A549 (cell line): Measurements from ENCODE around the gene ITGAL. TPM values are rescaled to one million over a fixed set of nuclear protein-coding genes. Genes with fewer than 3 reads are reported as not detected.

Experiments used
- ATAC-seq, 2 experiments: fragments of 200-7000 bp in 1 of 2; fragments of >200 bp in 1 of 2; cut with Nextera tagmentation in 1 of 2; cut with Tn5 transposase in 1 of 2; 3 replicates each; pipeline versions ENCODE4 v1.8.0 to v1.9.1; 2018 to 2020; ENCODE audit warnings: mild to moderate bottlenecking in 1 of 2, moderate library complexity in 1 of 2
- CTCF ChIA-PET: fragments of 300-600 bp; sonication (Branson Sonifier 250); formaldehyde crosslinking; extraction: SDS; loops from one replicate; lab custom pipeline; 2021; ENCODE audit warnings: antibody characterized with exemption, inconsistent platforms; lab: Yijun Ruan, JAX
- POLR2A ChIA-PET: fragments of 350-600 bp; formaldehyde crosslinking; extraction: SDS; loops from one replicate; lab custom pipeline; 2021; ENCODE audit warnings: antibody characterized with exemption, inconsistent platforms; lab: Yijun Ruan, JAX
- DNase-seq, 2 experiments: peaks; one replicate each; pipeline versions ENCODE4 v3.0.0 to v3.0.0-alpha.2; 2011 to 2016; ENCODE audit warnings: low read depth in 1 of 2, low spot score in 1 of 2
- FAIRE-seq: peaks from 2 replicates; lab custom pipeline; 2011; peaks lifted over from hg19 to GRCh38; lab: Jason Lieb, UNC
- H3K27ac ChIP-seq, 2 experiments: fragments of >200 bp; sonication (Bioruptor Twin); formaldehyde crosslinking; 3 replicates each; pipeline ENCODE4 v1.5.1; 2016 to 2017
- H3K4me1 ChIP-seq: fragments of >200 bp; sonication (Bioruptor Twin); formaldehyde crosslinking; 3 replicates; pipeline ENCODE4 v1.6.1; 2016
- H3K4me2 ChIP-seq: fragments of >200 bp; sonication (Bioruptor Twin); formaldehyde crosslinking; 3 replicates; pipeline ENCODE4 v1.6.1; 2016
- H3K4me3 ChIP-seq: fragments of >200 bp; sonication (Bioruptor Twin); formaldehyde crosslinking; 3 replicates; pipeline ENCODE4 v1.5.1; 2016
- H3K9me3 ChIP-seq: fragments of >200 bp; sonication (Bioruptor Twin); formaldehyde crosslinking; 3 replicates; pipeline ENCODE4 v1.6.1; 2016
- ATOH8 ChIP-seq: fragments of 250-450 bp; sonication (Bioruptor Pico); IDR thresholded peaks from 2 replicates; pipeline ENCODE4 v1.5.0; 2020; ENCODE audit warnings: low read depth, mild to moderate bottlenecking, moderate library complexity
- CBX8 ChIP-seq: fragments of 200-600 bp; sonication (generic); IDR thresholded peaks from 2 replicates; pipeline ENCODE4 v1.6.1; 2016
- CEBPB ChIP-seq, 2 experiments: fragments of >200 bp in 1 of 2; sonication (Bioruptor Twin) in 1 of 2; formaldehyde crosslinking in 1 of 2; IDR thresholded peaks; 2 replicates each; pipeline ENCODE4 v1.6.1; 2012 to 2016
- CHD4 ChIP-seq: fragments of 200-600 bp; sonication (generic); IDR thresholded peaks from 2 replicates; pipeline ENCODE4 v1.6.1; 2016; ENCODE audit warnings: antibody characterized with exemption, mild to moderate bottlenecking, borderline replicate concordance
- EHF ChIP-seq: fragments of 250-450 bp; sonication (Bioruptor Pico); IDR thresholded peaks from 2 replicates; pipeline ENCODE4 v1.5.0; 2020; ENCODE audit warnings: mild to moderate bottlenecking
- ESRRA ChIP-seq: fragments of 150-350 bp; IDR thresholded peaks from 2 replicates; pipeline ENCODE4 v1.6.1; 2014; ENCODE audit warnings: mild to moderate bottlenecking, low read length, borderline replicate concordance
- HDAC2 ChIP-seq: fragments of 200-600 bp; sonication (generic); IDR thresholded peaks from 2 replicates; pipeline ENCODE4 v1.6.1; 2016
- HMGXB4 ChIP-seq: fragments of 250-450 bp; sonication (Bioruptor Pico); IDR thresholded peaks from 2 replicates; pipeline ENCODE4 v1.5.0; 2021; ENCODE audit warnings: mild to moderate bottlenecking, moderate library complexity, borderline replicate concordance
- HOXB13 ChIP-seq: fragments of 250-450 bp; sonication (Bioruptor Pico); IDR thresholded peaks from 2 replicates; pipeline ENCODE4 v1.5.0; 2020; ENCODE audit warnings: low read depth, mild to moderate bottlenecking, moderate library complexity
- JUNB ChIP-seq: fragments of >200 bp; sonication (Bioruptor Twin); formaldehyde crosslinking; IDR thresholded peaks from 2 replicates; pipeline ENCODE4 v1.6.1; 2016
- KDM1A ChIP-seq: fragments of 200-600 bp; sonication (generic); IDR thresholded peaks from 2 replicates; pipeline ENCODE4 v1.6.1; 2016; ENCODE audit warnings: low read depth, mild to moderate bottlenecking
- KDM5A ChIP-seq: fragments of 200-600 bp; sonication (generic); IDR thresholded peaks from 2 replicates; pipeline ENCODE4 v1.6.1; 2016; ENCODE audit warnings: antibody characterized with exemption, mild to moderate bottlenecking
- MAX ChIP-seq: IDR thresholded peaks from 2 replicates; pipeline ENCODE4 v1.6.1; 2012
- MAZ ChIP-seq: fragments of 150-350 bp; IDR thresholded peaks from 2 replicates; pipeline ENCODE4 v1.6.1; 2014; ENCODE audit warnings: antibody characterized with exemption, low read depth, low read length, borderline replicate concordance
- NPAS2 ChIP-seq: fragments of 250-450 bp; sonication (Bioruptor Pico); IDR thresholded peaks from 2 replicates; pipeline ENCODE4 v1.8.0; 2022; ENCODE audit warnings: mild to moderate bottlenecking, moderate library complexity, borderline replicate concordance
- POLR2AphosphoS2 ChIP-seq: conservative IDR thresholded peaks from 2 replicates; pipeline ENCODE4 v1.6.1; 2012; ENCODE audit warnings: low read length, improper control_type of control experiment, inconsistent platforms
- RARB ChIP-seq: fragments of 250-450 bp; sonication (Bioruptor Pico); IDR thresholded peaks from 2 replicates; pipeline ENCODE4 v1.8.0; 2021; ENCODE audit warnings: mild to moderate bottlenecking, moderate library complexity
- SMC3 ChIP-seq: fragments of >200 bp; sonication (Bioruptor Twin); formaldehyde crosslinking; IDR thresholded peaks from 3 replicates; pipeline ENCODE4 v1.6.1; 2018; ENCODE audit warnings: inconsistent platforms
- SREBF2 ChIP-seq: fragments of 450-650 bp; IDR thresholded peaks from 2 replicates; pipeline ENCODE4 v1.6.1; 2014; ENCODE audit warnings: mild to moderate bottlenecking, moderate library complexity
- ZC3H11A ChIP-seq: fragments of 450-650 bp; IDR thresholded peaks from 2 replicates; pipeline ENCODE4 v1.6.1; 2014; ENCODE audit warnings: antibody characterized with exemption, mild to moderate bottlenecking
- ZFP36 ChIP-seq: fragments of 450-650 bp; IDR thresholded peaks from 2 replicates; pipeline ENCODE4 v1.6.1; 2014; ENCODE audit warnings: borderline replicate concordance; ENCODE audit not compliant: partially characterized antibody
- ZNF302 ChIP-seq: fragments of 250-450 bp; sonication (Bioruptor Pico); IDR thresholded peaks from 2 replicates; pipeline ENCODE4 v1.9.0; 2021; ENCODE audit warnings: inconsistent platforms, mild to moderate bottlenecking, moderate library complexity
- ZSCAN20 ChIP-seq: fragments of 250-450 bp; sonication (Bioruptor Pico); IDR thresholded peaks from 2 replicates; pipeline ENCODE4 v1.8.0; 2022; ENCODE audit warnings: mild to moderate bottlenecking, moderate library complexity
- WGBS: methylation state at CpG from one replicate; pipeline ENCODE4 v1.1.6; 2017; ENCODE audit errors: missing lambda C conversion rate; 5-methylcytosine and 5-hydroxymethylcytosine counted together
- polyA plus RNA-seq, 4 experiments: library from polyadenylated mRNA; depleted of rRNA in 3 of 4; stranded (reverse); fragments of >200 nt; fragmentation: RNase III in 1 of 4; extraction: RNeasy Plus Mini Kit Qiagen cat#74134 plus additional on column Dnase treatment in 1 of 4; gene quantifications; 2 replicates in 3 of 4; 3 replicates in 1 of 4; pipeline ENCODE4 v1.2.3, GENCODE V29; 2011 to 2017
- TF ChIP-seq, protein P1 (sequence below): fragments of >200 bp; sonication (Bioruptor Twin); formaldehyde crosslinking; IDR thresholded peaks from 3 replicates; pipeline ENCODE4 v1.5.1; 2016
- TF ChIP-seq, protein P2 (sequence below): IDR thresholded peaks from 2 replicates; pipeline ENCODE4 v1.6.1; 2012
- TF ChIP-seq, protein P3 (sequence below): fragments of 450-650 bp; IDR thresholded peaks from 2 replicates; pipeline ENCODE4 v1.6.1; 2014; ENCODE audit warnings: antibody characterized with exemption

ITGAL gene
- polyA plus RNA-seq, 2 of the 4 experiments (the other 2 are of a cell fraction): 0.17 to 0.94 TPM

GRCh38 chr16:30429418-30429677 lies 43.2 kb upstream of the ITGAL start:
- Histone ChIP-seq H3K9me3 (no peaks in the 10 kb centered on the region), H3K4me2 (peak overlapping the region; percentile 75), H3K4me3 (peak overlapping the region; percentile 70), H3K4me1 (peaks cover 12% of the 10 kb centered on the region), H3K27ac (peak overlapping the region; percentile 77 to 89)
- under 1% methylated on average over 9 of the region's 11 CpGs for WGBS
- CTCF ChIA-PET: interaction anchor here (0.5 to 5.3 kb wide), 73 partner anchors 10 to 760 kb away, joined by 3 to 68 read pairs (median 5); partner anchors contain the start of genes GDPD3, SEPHS2, TBC1D10B and TBX6
- POLR2A ChIA-PET: interaction anchor here (0.9 to 2.1 kb wide), 14 partner anchors 11 to 221 kb away, joined by 3 to 23 read pairs (median 8); partner anchors contain the start of genes PRR14, SEPHS2, ZNF689 and ZNF747
- no peak for TF ChIP-seq HMGXB4
- peak; percentile 83; the same call in 1 of the 2 replicates for TF ChIP-seq CHD4
- FAIRE-seq (no peak), DNase-seq (no peak), ATAC-seq (peak; percentile 49 to 58)

- Histone ChIP-seq H3K27ac (peak within 1 kb of the TSS; percentile 77 to 89), H3K4me1 (peaks cover 12% of the 10 kb centered on the region), H3K4me2 (peak within 1 kb of the TSS; percentile 75), H3K9me3 (no peaks in the 10 kb centered on the region), H3K4me3 (peak within 1 kb of the TSS; percentile 70)
- FAIRE-seq: no peak
- POLR2A ChIA-PET: interaction anchor here (0.9 to 2.1 kb wide), 14 partner anchors 12 to 221 kb away, joined by 3 to 23 read pairs (median 8); partner anchors contain the start of genes PRR14, SEPHS2, ZNF689 and ZNF747
- peak; percentile 99 for ATAC-seq
- peak; percentile 98 to 100 for DNase-seq
- CTCF ChIA-PET: interaction anchor here (0.5 to 5.3 kb wide), 73 partner anchors 10 to 760 kb away, joined by 3 to 68 read pairs (median 5); partner anchors contain the start of genes GDPD3, SEPHS2, TBC1D10B and TBX6
- under 1% methylated on average over 40 of the region's 49 CpGs for WGBS
- TF ChIP-seq, protein P1, sequence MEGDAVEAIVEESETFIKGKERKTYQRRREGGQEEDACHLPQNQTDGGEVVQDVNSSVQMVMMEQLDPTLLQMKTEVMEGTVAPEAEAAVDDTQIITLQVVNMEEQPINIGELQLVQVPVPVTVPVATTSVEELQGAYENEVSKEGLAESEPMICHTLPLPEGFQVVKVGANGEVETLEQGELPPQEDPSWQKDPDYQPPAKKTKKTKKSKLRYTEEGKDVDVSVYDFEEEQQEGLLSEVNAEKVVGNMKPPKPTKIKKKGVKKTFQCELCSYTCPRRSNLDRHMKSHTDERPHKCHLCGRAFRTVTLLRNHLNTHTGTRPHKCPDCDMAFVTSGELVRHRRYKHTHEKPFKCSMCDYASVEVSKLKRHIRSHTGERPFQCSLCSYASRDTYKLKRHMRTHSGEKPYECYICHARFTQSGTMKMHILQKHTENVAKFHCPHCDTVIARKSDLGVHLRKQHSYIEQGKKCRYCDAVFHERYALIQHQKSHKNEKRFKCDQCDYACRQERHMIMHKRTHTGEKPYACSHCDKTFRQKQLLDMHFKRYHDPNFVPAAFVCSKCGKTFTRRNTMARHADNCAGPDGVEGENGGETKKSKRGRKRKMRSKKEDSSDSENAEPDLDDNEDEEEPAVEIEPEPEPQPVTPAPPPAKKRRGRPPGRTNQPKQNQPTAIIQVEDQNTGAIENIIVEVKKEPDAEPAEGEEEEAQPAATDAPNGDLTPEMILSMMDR: peak; percentile 95
- TF ChIP-seq KDM1A: peak; percentile 80
- TF ChIP-seq JUNB: no peak
- TF ChIP-seq ZNF302 (CRISPR knock-in tag): no peak; the same call in 1 of the 2 replicates
- no peak for TF ChIP-seq NPAS2
- TF ChIP-seq RARB (CRISPR knock-in tag): no peak
- no peak for TF ChIP-seq ZSCAN20
- no peak for TF ChIP-seq HOXB13 (CRISPR knock-in tag)
- TF ChIP-seq, protein P2, sequence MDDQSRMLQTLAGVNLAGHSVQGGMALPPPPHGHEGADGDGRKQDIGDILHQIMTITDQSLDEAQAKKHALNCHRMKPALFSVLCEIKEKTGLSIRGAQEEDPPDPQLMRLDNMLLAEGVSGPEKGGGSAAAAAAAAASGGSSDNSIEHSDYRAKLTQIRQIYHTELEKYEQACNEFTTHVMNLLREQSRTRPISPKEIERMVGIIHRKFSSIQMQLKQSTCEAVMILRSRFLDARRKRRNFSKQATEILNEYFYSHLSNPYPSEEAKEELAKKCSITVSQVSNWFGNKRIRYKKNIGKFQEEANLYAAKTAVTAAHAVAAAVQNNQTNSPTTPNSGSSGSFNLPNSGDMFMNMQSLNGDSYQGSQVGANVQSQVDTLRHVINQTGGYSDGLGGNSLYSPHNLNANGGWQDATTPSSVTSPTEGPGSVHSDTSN: no peak
- TF ChIP-seq ESRRA: peak; percentile 89
- TF ChIP-seq HMGXB4: no peak
- TF ChIP-seq ATOH8 (CRISPR knock-in tag): no peak
- TF ChIP-seq ZC3H11A: no peak
- no peak for TF ChIP-seq SREBF2
- TF ChIP-seq EHF (CRISPR knock-in tag): no peak
- peak; percentile 93 for TF ChIP-seq SMC3
- TF ChIP-seq, protein P3, sequence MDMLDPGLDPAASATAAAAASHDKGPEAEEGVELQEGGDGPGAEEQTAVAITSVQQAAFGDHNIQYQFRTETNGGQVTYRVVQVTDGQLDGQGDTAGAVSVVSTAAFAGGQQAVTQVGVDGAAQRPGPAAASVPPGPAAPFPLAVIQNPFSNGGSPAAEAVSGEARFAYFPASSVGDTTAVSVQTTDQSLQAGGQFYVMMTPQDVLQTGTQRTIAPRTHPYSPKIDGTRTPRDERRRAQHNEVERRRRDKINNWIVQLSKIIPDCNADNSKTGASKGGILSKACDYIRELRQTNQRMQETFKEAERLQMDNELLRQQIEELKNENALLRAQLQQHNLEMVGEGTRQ: no peak; the same call in 1 of the 2 replicates
- TF ChIP-seq ZFP36: no peak
- TF ChIP-seq POLR2AphosphoS2: no peak
- TF ChIP-seq HDAC2: peak; percentile 53; the same call in 1 of the 2 replicates
- peak in 1 of 2 experiments; percentile 50; a peak in 1 of 4 replicates for TF ChIP-seq CEBPB (IDR thresholded peaks at IDR 0.05)
- no peak for TF ChIP-seq MAZ
- no peak for TF ChIP-seq CBX8
- TF ChIP-seq MAX: peak; percentile 97
- no peak; the same call in 1 of the 2 replicates for TF ChIP-seq KDM5A
Measured at GRCh38 chr16:30429678-30430427, 42.7 kb upstream of the ITGAL start, which contains the start of gene DCTPP1. DCTPP1 (minus strand) TSS chr16:30430030; CDS start chr16:30429980, 50 bp downstream.
